OCI-M2 (cell line): Measurements from ENCODE around the gene PAF1.
A peak's percentile ranks its signal among the peaks of the same experiment; 100 is the strongest.

Experiments
- DNase-seq: peaks from one replicate; lab custom pipeline; 2025; ENCODE audit not compliant: unreplicated experiment; lab: John Stamatoyannopoulos, UW

Gene PAF1

DNA sequence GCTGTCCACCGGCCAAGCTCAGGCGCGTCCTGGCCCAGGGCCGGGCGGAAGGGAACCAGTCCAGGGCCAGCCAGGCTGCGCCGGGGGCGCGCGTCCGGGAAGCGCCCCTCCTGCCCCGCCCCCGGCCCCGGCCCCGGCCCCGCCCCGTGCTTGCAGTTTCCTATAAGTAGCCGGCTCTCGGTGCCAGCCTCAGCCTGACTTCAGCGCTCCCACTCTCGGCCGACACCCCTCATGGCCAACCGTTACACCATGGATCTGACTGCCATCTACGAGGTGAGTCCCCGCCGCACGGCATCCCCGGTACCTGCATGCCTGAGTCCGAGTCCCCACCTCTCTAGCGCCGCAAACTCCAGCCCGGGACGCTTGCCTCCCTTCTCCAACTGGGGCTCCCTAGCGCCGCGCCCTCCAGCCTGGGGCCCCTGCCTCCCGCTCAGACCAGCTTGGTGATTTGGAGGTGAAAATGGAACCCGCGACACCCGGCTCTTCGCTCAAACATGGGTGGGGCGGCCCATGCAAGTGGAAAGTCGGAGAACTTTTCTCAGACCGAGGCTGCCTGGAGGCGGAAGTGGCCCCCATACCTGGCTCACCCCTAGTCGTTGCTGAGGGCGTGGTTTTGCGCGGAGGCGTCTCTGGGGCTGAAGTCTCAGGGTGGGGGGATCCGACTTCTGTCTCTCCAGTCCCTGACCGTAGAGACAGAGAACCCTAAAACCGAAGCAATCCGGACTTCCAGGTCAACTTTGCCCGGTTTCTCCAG lies 15.9 kb upstream of the PAF1 start, which contains the start of gene ZFP36:
Gene ZFP36 (plus strand): TSS at position 192 of the 754 bp plus-strand sequence. CDS start 58 bp downstream, at position 250.
- DNase-seq = peak; percentile 69

DNA sequence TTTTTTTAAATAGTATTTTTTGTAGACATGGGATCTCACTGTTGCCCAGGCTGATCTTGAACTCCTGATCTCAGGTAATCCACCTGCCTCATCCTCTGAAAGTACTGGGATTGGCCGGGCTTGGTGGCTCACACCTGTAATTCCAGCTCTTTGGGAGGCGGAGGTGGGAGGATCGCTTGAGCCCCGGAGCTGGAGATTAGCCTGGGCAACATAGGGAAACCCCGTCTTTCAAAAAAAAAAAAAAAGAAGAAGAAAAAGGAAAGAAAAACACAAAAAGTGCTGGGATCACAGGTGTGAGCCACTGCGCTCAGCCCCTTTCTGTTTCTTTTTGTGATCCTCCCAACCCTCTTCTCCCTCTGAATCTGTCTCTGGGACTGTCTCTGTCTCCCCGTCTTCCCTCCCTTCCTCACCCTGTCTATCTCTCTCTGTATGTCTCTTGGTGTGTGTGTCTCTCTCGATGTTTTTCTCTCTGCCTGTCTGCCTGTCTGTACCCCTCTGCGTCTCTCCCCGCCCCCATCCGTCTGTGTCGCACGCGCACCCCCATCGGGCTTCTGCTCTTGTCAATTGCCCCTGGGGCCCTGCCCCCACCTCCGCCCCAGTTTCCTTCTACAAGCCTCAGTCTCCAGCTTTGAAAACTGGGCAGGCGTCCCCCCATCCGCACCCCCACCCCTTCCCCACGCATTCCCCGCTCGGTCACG lies 15.2 kb upstream of the PAF1 start:
- DNase-seq = no peak

DNA sequence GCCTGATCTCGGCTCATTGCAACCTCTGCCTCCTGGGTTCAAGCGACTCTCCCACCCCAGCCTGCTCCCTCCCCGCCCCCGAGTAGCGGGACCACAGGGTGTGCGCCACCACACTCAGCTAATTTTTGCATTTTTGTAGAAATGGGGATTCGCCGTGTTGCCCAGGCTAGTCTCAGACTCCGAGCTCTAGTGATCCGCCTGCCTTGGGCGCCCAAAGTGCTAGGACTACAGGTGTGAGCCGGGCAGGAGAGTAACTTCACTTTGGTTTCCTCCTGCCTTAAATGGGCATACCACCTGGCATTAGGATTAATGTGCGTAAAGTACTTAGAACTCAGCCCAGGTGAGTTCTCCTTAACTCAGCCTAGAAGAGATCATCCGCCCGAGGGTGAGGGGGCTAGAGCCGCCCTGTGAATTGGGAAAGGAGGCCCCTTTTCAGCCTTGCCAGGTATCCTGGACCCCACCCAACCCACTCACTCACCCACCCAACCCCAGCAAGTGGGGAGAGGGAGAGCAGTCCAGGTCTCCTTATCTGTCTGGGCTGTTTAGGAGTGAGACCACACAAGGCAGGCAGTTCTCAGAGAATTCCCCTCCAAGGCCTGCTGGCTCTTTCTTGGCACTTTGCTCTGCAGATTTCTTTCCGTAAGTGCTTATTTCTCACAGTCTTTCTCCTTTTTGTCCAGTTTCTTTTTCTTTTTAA lies 14.5 kb upstream of the PAF1 start:
- no peak for DNase-seq

DNA sequence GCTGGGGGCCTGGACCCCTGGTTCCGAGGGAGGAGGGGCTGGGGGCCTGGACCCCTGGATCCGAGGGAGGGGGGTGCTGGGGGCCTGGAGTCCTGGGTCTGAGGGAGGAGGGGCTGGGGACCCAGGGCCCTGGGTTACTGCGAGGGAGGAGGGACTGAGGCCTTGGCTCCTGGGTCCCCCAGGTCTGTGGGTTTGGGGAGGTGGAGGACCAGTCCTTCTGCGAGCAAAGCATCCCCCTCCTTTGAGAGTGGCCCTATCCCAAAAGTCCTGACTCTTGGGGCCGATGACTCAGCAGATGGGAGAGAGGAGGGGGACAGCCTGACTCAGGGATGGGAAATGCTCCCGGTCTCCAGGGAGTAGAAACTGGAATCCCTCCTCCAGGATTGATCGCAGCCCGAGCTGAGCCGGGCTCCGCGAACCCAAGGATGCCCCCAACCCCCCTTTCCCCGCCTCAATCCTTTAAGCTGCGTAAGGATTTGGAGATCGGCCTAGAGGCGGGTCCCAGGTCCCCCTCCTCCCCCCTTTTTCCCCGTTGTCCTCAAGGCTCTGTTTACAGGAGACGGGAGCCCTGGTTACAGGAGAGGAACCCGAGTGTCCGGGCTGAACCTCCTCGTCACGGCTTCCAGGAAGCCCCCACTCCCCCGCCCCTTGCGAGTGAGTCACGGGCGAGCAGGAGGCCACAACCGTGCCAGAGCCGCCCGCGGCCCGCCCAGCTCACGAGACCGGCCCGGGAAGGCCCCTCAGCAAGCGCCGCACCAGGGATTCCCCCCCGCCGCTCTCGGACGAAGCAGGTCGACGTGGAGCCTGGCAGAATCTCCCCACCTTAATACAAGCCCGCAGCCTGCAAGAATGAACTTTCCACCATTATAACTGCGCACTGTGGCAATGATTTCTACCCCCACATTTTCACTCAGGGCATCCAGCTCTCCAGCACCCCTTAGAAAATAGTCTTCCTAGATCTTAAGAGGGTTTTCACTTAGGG lies 12.7 kb upstream of the PAF1 start:
- DNase-seq = no peak

DNA sequence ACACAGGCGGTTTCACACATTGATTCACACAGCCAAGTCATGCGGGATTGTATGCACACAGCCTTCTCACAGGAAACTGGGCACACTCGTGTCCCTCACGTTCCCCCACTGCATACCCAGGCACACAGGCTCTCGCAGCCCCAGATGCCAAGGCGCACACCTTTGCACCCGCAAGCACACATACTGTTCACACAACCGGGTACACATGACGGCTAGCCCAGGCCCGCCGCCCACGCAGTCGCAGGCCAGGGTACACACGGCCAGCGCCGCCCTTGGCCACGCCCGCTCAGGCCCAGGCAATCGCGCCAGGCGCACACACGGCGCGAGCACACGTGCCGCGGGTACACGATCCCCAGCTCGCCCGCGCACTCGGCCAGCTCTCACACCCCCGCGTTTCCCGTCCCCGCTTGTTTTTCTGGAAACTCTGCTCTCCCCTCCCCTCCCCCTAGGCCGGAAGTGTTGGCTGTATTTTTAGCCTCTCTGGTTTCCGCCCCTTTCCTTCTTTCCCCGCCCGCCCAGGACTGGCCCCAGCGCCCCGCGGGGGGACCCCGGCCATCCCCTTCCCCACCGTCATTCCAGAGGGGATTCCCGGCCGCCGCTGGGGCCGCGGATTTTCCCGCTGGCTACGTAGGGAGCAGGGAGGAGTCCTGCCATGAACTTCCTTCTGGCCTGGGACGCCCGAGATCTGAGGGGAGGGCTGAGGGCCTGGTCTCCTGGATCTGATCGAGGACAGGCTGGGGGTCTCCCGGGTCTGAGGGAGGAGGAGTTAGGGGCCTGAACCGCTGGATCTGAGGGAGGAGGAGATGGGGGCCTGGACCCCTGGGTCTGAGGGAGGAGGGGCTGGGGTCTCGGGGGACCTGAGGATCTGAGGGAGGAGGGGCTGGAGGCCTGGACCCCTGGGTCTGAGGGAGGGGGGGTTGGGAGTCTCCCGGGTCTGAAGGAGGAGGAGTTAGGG lies 11.7 kb upstream of the PAF1 start:
- peak; percentile 64 for DNase-seq

DNA sequence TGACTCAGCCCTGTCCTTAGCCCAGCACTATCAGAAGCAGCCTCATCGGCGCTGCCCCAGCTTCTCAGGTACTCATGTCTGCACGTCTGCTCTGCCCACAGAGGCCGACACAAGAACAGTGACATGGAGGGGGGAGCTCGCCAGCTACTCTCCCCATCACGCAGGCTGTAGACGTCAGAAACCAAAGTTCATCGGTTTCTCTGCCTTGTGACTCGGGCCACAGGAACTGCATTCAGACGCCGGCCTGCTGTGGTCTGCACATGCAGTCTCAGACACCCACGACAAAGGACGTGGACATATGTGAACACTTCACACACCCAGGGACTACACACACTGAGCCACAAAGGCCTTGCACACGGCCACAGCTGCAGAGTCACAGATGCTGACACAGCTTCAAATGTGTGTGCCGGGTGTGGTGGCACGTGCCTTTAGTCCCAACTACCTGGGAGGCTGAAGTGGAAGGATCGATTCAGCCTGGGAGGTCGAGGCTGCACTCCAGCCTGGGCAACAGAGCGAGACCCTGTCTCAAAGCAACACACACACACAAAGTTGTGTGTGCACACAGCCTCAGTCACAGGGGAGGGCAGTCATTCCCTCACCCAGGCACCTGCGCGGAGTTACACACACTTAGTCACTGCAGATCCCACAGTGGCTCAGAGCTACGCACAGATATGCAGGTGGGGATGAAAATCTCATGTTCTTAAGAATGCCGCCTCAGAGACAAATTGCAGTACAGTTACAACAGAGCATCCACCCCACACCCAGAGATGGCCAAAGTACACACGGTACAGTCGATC lies 10.8 kb upstream of the PAF1 start:
- no peak for DNase-seq

DNA sequence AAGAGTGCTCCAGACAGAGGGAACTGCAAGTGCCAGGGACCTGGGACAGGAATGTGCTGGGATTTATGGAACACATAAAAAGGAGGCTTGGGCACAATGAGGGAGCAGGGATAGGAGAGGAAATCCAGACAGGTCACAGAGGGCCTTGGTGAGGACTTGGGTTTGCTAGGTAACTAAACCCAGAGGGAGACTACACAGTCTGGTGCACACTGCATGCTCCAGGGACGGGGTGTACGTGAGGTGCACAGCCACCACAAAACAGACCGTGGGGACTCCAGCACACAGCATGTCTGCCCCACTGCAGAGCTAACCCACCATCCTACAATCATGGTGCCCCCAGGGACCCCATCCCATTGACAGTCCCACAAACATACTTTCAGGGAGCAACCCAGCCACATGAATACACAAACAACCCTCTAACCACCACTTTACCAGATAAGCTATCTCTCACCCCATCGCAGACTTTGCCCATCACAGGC lies 10.2 kb upstream of the PAF1 start:
- DNase-seq = no peak

DNA sequence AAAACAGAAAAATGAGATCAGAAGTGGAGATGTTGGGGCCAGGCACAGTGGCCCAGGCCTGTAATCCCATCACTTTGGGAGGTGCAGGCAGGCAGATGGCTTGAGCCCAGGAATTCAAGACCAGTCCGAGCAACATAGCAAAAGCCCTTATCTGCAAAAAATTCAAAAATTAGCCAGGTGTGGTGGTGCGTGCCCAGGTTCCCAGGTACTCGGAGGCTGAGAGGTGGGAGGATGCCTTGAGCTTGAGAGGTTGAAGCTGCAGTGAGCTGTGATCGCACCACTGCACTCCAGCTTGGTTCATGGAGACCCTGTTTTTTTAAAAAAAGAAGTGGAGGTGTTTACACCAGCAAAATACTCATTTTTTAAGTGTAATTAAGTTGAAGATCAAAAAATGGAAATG lies 9.2 kb upstream of the PAF1 start:
- no peak for DNase-seq

DNA sequence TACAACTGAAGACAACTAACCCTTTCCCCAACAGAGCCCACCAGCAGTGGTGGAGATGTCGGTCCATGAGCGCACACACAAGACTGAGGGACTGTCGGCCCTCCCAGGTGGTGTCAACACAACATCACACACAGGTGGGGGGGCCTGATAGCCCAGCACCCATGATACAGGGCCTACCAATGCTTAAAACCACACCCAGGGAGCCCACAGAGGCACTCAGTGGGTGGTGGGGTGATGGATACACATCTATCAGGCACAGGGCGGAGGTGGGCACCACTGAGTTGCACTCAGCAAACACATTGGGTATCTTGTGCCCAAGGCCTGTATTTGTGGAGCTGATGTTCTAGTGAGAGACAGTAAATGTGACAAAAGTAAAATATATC lies 8.8 kb upstream of the PAF1 start:
- DNase-seq = no peak

DNA sequence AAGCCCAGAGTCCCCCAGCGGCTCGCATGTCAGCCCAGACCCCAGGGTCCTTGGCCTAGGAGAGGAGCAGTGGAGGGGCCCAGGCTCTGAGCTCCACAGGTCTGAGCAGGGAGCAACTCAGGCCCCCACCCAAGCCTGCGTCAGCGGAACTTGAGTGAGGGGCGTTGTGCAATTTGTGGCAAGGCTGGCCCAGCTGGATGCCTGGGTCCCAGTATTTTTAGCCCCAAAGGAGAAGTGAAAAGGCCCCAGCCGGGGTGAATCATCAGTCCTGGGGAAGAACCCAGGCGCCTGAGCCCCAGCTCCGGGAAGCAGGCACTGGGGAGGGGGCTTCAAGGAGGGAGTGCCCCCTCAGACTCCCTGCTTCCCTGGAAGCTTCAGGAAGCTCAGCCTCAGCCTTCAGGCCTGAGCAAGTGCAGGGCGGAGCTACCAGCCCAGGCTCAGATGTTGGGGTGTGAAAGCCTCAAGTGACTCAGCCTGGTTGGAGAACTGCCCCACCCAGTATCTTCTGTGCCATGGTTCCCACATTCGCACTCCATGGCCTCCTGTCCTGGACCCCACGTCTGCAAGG lies 7.5 kb upstream of the PAF1 start:
- no peak for DNase-seq

DNA sequence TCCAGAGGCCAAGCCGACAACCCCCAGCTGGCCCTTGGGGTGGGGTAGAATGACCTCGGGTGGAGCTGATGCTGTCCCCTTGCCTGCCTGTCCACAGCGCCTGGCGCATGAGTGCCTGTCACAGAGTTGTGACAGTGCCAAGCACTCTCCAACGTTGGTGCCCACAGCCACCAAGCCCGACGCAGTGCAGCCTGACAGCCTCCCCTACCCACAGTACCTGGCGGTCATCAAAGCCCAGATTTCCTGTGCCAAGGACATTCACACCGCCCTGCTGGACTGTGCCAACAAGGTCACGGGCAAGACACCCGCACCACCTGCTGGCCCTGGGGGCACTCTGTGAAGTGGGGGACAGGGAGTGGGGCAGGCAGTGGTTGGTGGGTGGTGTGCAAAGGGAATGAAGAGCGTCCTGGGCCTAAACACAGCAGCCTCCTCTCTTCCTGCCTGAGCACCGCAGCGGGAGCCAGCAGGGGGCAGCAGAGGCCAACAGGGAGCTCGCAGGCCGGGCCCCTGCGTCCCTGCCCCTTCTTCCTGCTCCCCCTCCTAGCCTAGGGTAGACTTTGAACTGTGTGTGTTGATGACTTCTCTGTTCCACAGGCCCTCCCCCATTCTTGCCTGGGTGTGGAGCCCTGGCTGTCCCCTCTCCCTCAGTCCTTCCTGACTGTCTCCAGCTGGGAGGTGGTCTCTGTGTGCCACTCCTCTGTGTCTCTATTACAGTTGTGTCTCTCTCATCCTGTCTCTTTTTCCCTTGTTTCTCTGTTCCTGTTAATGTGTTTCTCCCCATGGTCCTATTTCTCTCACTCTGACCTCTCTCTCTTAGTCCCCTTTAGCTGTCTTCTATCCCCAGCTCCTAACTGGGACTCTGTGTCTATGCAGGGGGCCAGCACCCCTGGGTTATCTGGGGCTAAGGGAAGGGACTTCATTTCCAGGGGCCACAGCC lies 6.7 kb upstream of the PAF1 start:
- peak; percentile 84 for DNase-seq

DNA sequence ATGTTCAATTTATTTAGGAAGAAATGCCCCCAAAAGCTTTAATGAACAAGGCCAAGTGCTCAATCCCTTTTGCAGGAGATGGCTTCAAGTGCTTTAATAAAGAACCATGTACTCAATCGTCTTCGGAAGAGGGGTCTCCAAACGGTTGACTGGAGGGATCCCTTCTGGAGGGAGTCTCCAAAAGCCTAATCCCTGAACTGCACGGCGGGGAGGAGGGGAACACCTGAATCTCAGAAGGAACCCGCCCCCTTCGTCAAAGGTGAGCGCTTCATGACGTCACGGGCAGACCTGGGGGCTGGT lies 505 bp downstream of the PAF1 start:
- no peak for DNase-seq

DNA sequence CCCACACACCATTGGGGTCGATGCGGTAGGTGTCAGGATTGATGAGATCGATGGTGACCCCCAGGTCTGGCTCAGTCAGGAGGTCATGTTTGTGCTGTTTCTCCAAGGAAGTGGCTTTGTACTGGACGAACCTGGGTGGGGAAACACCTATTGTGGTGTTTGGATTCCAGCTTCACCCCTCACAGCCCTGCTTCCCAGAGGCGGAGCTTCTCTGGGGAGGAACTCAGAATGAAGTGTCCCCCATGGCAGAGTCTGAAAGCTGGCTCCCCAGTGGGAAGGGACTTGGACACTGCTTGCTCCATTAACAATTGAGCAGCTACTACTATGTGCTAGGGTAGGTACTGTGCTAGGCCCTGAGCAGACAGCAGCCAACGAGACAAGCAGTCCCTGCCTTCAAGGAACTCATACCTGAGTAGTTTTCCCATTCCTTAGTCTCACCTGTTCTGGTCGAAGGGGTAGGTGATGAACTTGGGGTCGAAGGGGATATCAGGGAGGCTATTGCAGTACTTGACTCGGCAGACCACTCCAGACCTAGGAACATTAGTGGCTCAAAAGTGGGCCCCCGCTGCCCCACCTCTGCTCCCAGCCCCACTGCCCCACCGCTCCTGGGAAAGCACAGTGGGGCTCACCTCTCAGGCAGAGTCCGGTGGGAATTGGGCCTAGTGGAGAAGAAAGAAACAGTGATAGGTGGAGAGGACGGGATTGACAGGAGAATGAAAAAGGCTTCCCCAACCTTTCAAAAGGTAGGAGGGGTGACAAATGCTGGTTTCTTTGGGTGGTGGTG lies 1.1 kb downstream of the PAF1 start:
- no peak for DNase-seq

DNA sequence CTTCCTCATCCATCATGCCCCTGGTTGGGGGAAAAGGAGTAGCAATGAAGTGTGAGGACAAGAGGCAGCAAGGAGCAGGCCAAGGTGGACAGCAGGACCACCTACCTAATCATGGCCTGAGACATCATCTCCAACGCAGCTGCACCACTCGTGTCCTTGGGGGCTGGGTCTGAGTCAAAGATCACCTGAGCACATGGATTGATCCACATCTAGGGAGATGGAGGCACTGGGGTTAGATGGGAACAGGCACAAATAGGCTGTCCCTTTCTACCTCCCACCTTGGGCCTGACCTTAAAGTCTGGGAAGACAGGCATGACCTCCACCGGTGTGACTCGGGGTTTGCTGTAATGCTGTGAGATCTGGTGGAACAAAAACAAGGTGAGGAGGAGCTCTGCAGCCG lies 2.2 kb downstream of the PAF1 start:
- DNase-seq = no peak

DNA sequence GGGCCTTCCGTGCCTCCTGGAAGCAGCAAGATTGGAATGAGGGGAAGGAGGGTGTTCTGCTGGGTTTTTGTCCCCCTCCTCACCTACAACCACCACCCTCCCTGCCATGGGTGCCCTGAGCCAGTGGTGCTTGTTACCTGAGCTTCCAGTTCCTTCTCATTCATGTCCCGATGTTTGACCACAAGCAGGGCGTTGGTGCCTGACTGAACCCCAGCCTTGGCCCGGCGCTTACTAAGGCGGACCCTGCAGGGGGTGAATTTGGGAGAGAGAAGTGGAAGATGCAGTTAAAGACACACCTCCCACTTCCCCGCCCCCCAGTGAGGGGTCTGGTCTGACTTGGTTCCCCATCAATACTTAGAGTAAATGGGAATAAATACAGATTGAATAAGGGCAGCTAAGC lies 4.3 kb downstream of the PAF1 start:
- no peak for DNase-seq

DNA sequence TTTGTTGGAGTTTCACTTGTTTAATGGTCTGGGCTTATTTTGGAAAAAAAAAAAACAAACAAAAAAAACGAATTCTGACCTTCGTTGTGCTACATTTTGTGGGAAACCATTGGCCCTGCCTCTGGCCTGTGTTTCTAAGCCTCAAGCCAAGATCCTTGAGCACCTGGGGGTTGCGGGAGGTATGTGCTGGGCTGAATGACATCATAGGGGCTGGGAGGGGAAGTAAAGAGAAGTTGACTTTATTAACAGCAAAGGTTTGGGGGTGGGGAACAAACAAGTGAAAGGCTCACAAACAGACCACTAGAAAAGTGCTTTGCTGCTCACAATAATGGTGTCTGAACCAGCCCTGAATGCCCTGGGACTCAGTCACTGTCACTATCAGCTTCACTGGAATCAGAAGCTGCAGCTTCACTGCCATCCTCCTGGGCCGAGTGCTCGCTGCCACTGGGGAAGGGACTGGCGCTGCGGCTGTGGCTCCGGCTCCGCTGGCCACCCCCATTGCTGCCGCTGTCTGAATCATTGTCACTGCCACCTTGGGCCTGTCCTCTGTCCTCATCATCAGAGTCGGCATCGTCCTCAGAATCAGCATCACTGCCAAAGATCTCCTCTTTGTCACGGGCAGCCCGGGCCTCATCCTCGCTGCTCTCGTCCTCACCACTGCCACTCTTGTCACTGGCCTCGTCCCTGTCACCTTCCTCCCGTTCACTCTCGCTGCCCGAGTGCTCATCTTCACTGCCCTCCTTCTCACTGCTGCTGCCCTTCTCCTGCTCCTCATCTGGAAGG lies 5.1 kb downstream of the PAF1 start:
- DNase-seq = no peak
